SK-N-SH treated with all-trans-retinoic acid at 6 μM for 48 hours (cell line): ENCODE data around the gene IL9.

Experiments used
- ATAC-seq: fragments of 200-7000 bp; cut with Tn5 transposase; 3 replicates; pipeline ENCODE4 v1.9.1; 2020; ENCODE audit warnings: mild to moderate bottlenecking, moderate library complexity
- ARNTL ChIP-seq: fragments of 450-650 bp; formaldehyde crosslinking; IDR thresholded peaks from 2 replicates; pipeline ENCODE4 v1.5.0; 2020; ENCODE audit warnings: low read depth, mild to moderate bottlenecking, moderate library complexity, borderline replicate concordance
- BACH2 ChIP-seq: fragments of 250-450 bp; sonication (Bioruptor Pico); IDR thresholded peaks from 2 replicates; pipeline ENCODE4 v1.9.0; 2021; ENCODE audit warnings: mild to moderate bottlenecking, borderline replicate concordance
- GLIS3 ChIP-seq: fragments of 250-450 bp; sonication (Bioruptor Pico); IDR thresholded peaks from 2 replicates; pipeline ENCODE4 v1.5.0; 2020; ENCODE audit warnings: mild to moderate bottlenecking, moderate library complexity
- ISL1 ChIP-seq: fragments of 250-450 bp; sonication (Bioruptor Pico); IDR thresholded peaks from 2 replicates; pipeline ENCODE4 v2.1.2; 2022; ENCODE audit warnings: mild to moderate bottlenecking, moderate library complexity
- OSR1 ChIP-seq: fragments of 250-450 bp; sonication (Bioruptor Pico); IDR thresholded peaks from 2 replicates; pipeline ENCODE4 v1.8.0; 2022; ENCODE audit warnings: moderate library complexity, mild to moderate bottlenecking, inconsistent platforms
- PPARA ChIP-seq: fragments of 250-450 bp; sonication (Bioruptor Pico); IDR thresholded peaks from 2 replicates; pipeline ENCODE4 v1.5.0; 2020; ENCODE audit warnings: mild to moderate bottlenecking, borderline replicate concordance
- RARB ChIP-seq: fragments of 250-450 bp; sonication (Bioruptor Pico); IDR thresholded peaks from 2 replicates; pipeline ENCODE4 v1.8.0; 2021; ENCODE audit warnings: mild to moderate bottlenecking, moderate library complexity
- SNAI2 ChIP-seq: fragments of 250-450 bp; sonication (Bioruptor Pico); IDR thresholded peaks from 2 replicates; pipeline ENCODE4 v1.5.0; 2020; ENCODE audit warnings: mild to moderate bottlenecking, moderate library complexity
- TCF4 ChIP-seq: fragments of 250-450 bp; sonication (Bioruptor Pico); IDR thresholded peaks from 2 replicates; pipeline ENCODE4 v1.8.0; 2021; ENCODE audit warnings: mild to moderate bottlenecking, moderate library complexity, borderline replicate concordance
- ZC3H10 ChIP-seq: fragments of 250-450 bp; sonication (Bioruptor Pico); IDR thresholded peaks from 2 replicates; pipeline ENCODE4 v1.5.1; 2021; ENCODE audit warnings: mild to moderate bottlenecking, moderate library complexity
- ZFP3 ChIP-seq: fragments of 250-450 bp; sonication (Bioruptor Pico); IDR thresholded peaks from 2 replicates; pipeline ENCODE4 v1.5.0; 2020; ENCODE audit warnings: mild to moderate bottlenecking, moderate library complexity
- ZFP30 ChIP-seq: fragments of 450-650 bp; formaldehyde crosslinking; IDR thresholded peaks from 2 replicates; pipeline ENCODE4 v1.5.0; 2022; ENCODE audit warnings: mild to moderate bottlenecking, moderate library complexity
- ZNF565 ChIP-seq: fragments of 450-650 bp; formaldehyde crosslinking; conservative IDR thresholded peaks from 2 replicates; pipeline ENCODE4 v1.5.0; 2020; ENCODE audit warnings: low read depth, mild to moderate bottlenecking, moderate library complexity
- ZNF70 ChIP-seq: fragments of 450-650 bp; formaldehyde crosslinking; IDR thresholded peaks from 2 replicates; pipeline ENCODE4 v1.5.0; 2020; ENCODE audit warnings: mild to moderate bottlenecking, moderate library complexity
- ZNF8 ChIP-seq: fragments of 450-650 bp; formaldehyde crosslinking; IDR thresholded peaks from 2 replicates; pipeline ENCODE4 v1.5.0; 2020; ENCODE audit warnings: mild to moderate bottlenecking, moderate library complexity
- TF ChIP-seq, protein P1 (sequence below): fragments of 250-450 bp; sonication (Bioruptor Pico); IDR thresholded peaks from 2 replicates; pipeline ENCODE4 v1.8.0; 2021; ENCODE audit warnings: low read depth, mild to moderate bottlenecking, moderate library complexity, borderline replicate concordance
- TF ChIP-seq, protein P2 (sequence below): fragments of 250-450 bp; sonication (Bioruptor Pico); IDR thresholded peaks from 2 replicates; pipeline ENCODE4 v1.8.0; 2020; ENCODE audit warnings: mild to moderate bottlenecking, moderate library complexity, borderline replicate concordance
- TF ChIP-seq, protein P3 (sequence below): fragments of 250-450 bp; sonication (Bioruptor Pico); IDR thresholded peaks from 2 replicates; pipeline ENCODE4 v1.5.1; 2020; ENCODE audit warnings: low read depth, mild to moderate bottlenecking, moderate library complexity
- TF ChIP-seq, protein P4 (sequence below): fragments of 250-450 bp; sonication (Bioruptor Pico); IDR thresholded peaks from 2 replicates; pipeline ENCODE4 v1.5.0; 2020; ENCODE audit warnings: mild to moderate bottlenecking, moderate library complexity

IL9 gene

DNA sequence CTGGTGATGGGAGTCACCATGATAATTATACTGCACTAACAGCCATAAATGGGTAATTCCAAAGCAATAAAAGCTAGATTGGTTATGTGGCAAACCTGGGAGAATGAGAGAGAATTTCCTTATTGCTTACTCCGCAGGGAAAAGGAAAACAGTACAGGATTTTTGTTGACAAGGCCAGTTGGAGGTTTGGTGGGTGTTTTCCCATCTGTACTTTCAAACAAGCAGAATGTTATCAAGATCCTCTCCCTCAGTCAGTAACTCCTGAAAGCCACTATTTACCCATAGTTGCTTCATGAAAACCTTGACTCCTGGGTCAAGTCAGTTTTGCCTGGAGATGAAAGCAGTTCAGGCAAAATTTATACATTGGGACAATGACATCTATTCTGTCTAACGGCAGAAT lies 26.4 kb downstream of the IL9 start:
- no peak for ATAC-seq

DNA sequence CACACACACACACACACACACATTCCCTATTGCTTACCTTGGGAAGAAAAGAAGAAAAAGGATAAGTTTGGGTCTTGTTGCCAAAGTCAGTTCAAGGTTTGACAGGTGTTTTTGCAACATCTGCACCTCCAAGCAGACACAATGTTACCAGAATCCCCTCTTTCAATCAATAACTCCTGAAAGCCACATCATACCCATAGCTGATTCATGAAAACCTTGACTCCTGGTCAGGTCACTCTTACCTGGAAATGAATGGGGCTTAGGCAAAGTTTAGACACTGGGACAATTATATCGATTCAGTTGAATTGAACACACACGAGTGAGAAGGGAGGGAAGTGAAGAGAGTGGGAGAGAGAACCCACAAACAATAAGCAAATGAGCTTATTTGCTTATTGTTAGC lies 27.0 kb downstream of the IL9 start:
- no peak for TF ChIP-seq OSR1 (CRISPR knock-in tag)
- TF ChIP-seq ZC3H10 (CRISPR knock-in tag): no peak
- no peak for TF ChIP-seq SNAI2 (CRISPR knock-in tag)
- TF ChIP-seq ZNF565 (CRISPR knock-in tag): no peak
- TF ChIP-seq ARNTL: no peak
- no peak for TF ChIP-seq ISL1 (CRISPR knock-in tag)
- no peak for TF ChIP-seq ZFP3 (CRISPR knock-in tag)
- TF ChIP-seq, protein P1, sequence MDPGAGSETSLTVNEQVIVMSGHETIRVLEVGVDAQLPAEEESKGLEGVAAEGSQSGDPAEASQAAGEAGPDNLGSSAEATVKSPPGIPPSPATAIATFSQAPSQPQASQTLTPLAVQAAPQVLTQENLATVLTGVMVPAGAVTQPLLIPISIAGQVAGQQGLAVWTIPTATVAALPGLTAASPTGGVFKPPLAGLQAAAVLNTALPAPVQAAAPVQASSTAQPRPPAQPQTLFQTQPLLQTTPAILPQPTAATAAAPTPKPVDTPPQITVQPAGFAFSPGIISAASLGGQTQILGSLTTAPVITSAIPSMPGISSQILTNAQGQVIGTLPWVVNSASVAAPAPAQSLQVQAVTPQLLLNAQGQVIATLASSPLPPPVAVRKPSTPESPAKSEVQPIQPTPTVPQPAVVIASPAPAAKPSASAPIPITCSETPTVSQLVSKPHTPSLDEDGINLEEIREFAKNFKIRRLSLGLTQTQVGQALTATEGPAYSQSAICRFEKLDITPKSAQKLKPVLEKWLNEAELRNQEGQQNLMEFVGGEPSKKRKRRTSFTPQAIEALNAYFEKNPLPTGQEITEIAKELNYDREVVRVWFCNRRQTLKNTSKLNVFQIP (CRISPR knock-in tag): no peak
- TF ChIP-seq ZNF8 (CRISPR knock-in tag): no peak
- TF ChIP-seq TCF4: no peak
- TF ChIP-seq RARB: no peak
- TF ChIP-seq ZNF70 (CRISPR knock-in tag): no peak
- TF ChIP-seq, protein P2, sequence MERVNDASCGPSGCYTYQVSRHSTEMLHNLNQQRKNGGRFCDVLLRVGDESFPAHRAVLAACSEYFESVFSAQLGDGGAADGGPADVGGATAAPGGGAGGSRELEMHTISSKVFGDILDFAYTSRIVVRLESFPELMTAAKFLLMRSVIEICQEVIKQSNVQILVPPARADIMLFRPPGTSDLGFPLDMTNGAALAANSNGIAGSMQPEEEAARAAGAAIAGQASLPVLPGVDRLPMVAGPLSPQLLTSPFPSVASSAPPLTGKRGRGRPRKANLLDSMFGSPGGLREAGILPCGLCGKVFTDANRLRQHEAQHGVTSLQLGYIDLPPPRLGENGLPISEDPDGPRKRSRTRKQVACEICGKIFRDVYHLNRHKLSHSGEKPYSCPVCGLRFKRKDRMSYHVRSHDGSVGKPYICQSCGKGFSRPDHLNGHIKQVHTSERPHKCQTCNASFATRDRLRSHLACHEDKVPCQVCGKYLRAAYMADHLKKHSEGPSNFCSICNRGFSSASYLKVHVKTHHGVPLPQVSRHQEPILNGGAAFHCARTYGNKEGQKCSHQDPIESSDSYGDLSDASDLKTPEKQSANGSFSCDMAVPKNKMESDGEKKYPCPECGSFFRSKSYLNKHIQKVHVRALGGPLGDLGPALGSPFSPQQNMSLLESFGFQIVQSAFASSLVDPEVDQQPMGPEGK: no peak
- TF ChIP-seq, protein P3, sequence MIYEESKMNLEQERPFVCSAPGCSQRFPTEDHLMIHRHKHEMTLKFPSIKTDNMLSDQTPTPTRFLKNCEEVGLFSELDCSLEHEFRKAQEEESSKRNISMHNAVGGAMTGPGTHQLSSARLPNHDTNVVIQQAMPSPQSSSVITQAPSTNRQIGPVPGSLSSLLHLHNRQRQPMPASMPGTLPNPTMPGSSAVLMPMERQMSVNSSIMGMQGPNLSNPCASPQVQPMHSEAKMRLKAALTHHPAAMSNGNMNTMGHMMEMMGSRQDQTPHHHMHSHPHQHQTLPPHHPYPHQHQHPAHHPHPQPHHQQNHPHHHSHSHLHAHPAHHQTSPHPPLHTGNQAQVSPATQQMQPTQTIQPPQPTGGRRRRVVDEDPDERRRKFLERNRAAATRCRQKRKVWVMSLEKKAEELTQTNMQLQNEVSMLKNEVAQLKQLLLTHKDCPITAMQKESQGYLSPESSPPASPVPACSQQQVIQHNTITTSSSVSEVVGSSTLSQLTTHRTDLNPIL (CRISPR knock-in tag): no peak
- TF ChIP-seq GLIS3 (CRISPR knock-in tag): no peak
- TF ChIP-seq, protein P4, sequence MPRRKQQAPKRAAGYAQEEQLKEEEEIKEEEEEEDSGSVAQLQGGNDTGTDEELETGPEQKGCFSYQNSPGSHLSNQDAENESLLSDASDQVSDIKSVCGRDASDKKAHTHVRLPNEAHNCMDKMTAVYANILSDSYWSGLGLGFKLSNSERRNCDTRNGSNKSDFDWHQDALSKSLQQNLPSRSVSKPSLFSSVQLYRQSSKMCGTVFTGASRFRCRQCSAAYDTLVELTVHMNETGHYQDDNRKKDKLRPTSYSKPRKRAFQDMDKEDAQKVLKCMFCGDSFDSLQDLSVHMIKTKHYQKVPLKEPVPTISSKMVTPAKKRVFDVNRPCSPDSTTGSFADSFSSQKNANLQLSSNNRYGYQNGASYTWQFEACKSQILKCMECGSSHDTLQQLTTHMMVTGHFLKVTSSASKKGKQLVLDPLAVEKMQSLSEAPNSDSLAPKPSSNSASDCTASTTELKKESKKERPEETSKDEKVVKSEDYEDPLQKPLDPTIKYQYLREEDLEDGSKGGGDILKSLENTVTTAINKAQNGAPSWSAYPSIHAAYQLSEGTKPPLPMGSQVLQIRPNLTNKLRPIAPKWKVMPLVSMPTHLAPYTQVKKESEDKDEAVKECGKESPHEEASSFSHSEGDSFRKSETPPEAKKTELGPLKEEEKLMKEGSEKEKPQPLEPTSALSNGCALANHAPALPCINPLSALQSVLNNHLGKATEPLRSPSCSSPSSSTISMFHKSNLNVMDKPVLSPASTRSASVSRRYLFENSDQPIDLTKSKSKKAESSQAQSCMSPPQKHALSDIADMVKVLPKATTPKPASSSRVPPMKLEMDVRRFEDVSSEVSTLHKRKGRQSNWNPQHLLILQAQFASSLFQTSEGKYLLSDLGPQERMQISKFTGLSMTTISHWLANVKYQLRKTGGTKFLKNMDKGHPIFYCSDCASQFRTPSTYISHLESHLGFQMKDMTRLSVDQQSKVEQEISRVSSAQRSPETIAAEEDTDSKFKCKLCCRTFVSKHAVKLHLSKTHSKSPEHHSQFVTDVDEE (CRISPR knock-in tag): no peak
- TF ChIP-seq PPARA (CRISPR knock-in tag): no peak
- ATAC-seq: no peak

More for the DNA sequence above, 26.4 kb downstream of the IL9 start:
- TF ChIP-seq, protein P1 (CRISPR knock-in tag): no peak

DNA sequence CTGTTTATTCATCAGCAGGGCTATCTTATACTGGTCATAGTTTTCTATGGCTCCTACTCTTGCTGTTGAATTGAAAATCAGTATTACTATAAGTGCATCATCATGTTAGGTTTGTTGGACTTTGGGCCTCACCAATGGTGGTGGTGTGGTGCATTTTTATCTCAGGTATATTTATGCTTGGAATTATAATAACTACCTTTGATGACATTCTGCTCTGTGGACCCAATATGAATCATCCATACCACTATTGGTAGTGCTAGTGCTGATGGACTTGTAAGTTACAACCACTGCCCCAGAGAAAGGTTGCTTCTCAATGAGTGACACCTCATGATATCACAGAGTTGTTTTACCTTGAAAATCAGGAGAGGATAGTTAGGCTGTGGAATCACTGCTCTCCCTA lies 28.0 kb downstream of the IL9 start:
- TF ChIP-seq, protein P2: no peak
- TF ChIP-seq OSR1 (CRISPR knock-in tag) (no peak), ZFP30 (CRISPR knock-in tag) (no peak), GLIS3 (CRISPR knock-in tag) (no peak), ZC3H10 (CRISPR knock-in tag) (no peak), PPARA (CRISPR knock-in tag) (no peak), TCF4 (no peak), BACH2 (CRISPR knock-in tag) (no peak)
- TF ChIP-seq, protein P4 (CRISPR knock-in tag): no peak
- ATAC-seq: no peak
